ENCODE results near the gene PSAP.

DNA sequence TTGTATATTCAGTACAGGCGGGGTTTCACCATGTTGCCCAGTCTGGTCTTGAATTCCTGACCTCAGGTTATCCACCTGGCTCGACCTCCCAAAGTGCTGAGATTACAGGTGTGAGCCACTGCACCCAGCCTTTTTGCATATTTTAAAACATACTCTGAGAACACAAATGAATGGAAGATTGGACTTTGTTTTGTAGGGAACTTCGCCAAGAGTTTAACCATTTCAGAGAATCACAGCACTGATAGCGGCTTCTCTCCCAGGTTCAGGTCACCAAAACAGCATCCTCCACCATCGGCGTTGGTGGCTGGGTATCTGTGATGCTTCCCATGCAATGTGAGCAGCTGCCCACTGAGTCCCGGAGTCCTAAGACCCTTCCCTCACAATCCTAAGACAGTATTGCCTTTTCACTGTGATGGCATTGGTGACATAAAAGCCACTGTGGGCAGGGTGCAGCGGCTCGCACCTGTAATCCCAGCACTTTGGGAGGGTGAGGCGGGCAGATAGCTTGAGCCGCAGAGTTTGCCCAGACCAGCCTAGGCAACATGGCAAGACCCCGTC, 42.3 kb upstream of the PSAP start:
- TF ChIP-seq, protein P1, sequence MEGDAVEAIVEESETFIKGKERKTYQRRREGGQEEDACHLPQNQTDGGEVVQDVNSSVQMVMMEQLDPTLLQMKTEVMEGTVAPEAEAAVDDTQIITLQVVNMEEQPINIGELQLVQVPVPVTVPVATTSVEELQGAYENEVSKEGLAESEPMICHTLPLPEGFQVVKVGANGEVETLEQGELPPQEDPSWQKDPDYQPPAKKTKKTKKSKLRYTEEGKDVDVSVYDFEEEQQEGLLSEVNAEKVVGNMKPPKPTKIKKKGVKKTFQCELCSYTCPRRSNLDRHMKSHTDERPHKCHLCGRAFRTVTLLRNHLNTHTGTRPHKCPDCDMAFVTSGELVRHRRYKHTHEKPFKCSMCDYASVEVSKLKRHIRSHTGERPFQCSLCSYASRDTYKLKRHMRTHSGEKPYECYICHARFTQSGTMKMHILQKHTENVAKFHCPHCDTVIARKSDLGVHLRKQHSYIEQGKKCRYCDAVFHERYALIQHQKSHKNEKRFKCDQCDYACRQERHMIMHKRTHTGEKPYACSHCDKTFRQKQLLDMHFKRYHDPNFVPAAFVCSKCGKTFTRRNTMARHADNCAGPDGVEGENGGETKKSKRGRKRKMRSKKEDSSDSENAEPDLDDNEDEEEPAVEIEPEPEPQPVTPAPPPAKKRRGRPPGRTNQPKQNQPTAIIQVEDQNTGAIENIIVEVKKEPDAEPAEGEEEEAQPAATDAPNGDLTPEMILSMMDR (conservative IDR thresholded peaks at IDR 0.05; ENCODE audit: low read length), result no peak
- TF ChIP-seq EZH2phosphoT487 (IDR thresholded peaks at IDR 0.05; ENCODE audit: borderline replicate concordance), result no peak
